Gastrocnemius medialis (tissue), 4 donors: ENCODE measurements around the gene ITGB7.

Experiments
- POLR2A ChIP-seq, 2 donors: fragments of 450-650 bp; IDR thresholded peaks; one replicate each; pipeline ENCODE4 v1.6.1; 2017; ENCODE audit warnings: antibody characterized with exemption in 2 of 2, mild to moderate bottlenecking in 2 of 2, moderate library complexity in 2 of 2
- TF ChIP-seq, protein P1 (sequence below), 5 experiments: fragments of 450-650 bp in 3 of 5; fragments of 200-600 bp in 2 of 5; sonication (generic) in 2 of 5; IDR thresholded peaks in 4 of 5; conservative IDR thresholded peaks in 1 of 5; 1 replicate in 4 of 5; 2 replicates in 1 of 5; pipeline ENCODE4 v1.5.1; 2016 to 2019; ENCODE audit warnings: antibody characterized with exemption in 5 of 5, mild to moderate bottlenecking in 3 of 5, moderate library complexity in 3 of 5

- TF ChIP-seq, protein P1, sequence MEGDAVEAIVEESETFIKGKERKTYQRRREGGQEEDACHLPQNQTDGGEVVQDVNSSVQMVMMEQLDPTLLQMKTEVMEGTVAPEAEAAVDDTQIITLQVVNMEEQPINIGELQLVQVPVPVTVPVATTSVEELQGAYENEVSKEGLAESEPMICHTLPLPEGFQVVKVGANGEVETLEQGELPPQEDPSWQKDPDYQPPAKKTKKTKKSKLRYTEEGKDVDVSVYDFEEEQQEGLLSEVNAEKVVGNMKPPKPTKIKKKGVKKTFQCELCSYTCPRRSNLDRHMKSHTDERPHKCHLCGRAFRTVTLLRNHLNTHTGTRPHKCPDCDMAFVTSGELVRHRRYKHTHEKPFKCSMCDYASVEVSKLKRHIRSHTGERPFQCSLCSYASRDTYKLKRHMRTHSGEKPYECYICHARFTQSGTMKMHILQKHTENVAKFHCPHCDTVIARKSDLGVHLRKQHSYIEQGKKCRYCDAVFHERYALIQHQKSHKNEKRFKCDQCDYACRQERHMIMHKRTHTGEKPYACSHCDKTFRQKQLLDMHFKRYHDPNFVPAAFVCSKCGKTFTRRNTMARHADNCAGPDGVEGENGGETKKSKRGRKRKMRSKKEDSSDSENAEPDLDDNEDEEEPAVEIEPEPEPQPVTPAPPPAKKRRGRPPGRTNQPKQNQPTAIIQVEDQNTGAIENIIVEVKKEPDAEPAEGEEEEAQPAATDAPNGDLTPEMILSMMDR (IDR thresholded peaks at IDR 0.05 in 4 of 5, conservative IDR thresholded peaks at IDR 0.05 in 1 of 5), result no peak
- no peak for TF ChIP-seq POLR2A (IDR thresholded peaks at IDR 0.05)
Measured at GRCh38 chr12:53208435-53208834, 1.4 kb upstream of the ITGB7 start.
